ENCODE results near the gene DPP10.
"Not testable (repeated sequence)": the region's sequence is repeated elsewhere in the genome, so short reads cannot be mapped to it uniquely, and the experiment has no call there.

Gene DPP10

DNA sequence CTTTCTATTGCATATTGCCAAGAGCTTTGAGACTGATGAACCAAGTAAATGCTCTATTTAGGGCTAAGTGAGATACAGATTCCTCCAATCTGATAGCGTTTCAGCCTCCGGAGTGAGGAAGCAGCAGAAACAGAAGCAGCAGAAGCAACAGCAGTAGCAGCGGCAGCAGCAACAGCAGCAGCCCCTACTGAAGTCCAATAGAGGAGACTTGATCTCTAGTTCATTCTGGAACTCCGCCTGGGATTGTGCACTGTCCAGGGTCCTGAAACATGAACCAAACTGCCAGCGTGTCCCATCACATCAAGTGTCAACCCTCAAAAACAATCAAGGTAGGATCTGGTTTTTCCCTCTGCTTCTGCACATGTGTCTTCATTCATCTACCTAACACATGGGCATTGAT is at the start of gene DPP10:
TSS of gene DPP10 (plus strand) at position 132 of the 400 bp plus-strand sequence.
- DNase-seq = no peak

DNA sequence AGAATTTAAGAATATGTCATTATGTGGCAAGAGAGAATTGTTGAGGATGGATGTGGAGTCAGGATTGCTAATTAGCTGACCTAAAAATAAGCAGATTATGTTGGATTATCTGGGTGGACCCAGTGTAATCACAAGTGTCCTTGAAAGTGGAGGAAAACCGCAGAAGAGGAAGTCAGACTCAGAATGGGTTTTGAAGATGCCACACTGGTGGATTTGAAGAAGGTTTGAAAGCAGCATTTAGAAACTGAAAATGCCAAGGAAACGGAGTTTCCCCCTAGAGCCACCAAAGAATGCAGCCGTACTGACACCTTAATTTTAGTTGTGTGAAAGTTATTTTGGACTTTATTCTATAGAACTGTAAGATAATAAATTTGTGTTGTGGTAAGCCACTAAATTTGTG is 41.6 kb upstream of the DPP10 start:
- DNase-seq = no peak

DNA sequence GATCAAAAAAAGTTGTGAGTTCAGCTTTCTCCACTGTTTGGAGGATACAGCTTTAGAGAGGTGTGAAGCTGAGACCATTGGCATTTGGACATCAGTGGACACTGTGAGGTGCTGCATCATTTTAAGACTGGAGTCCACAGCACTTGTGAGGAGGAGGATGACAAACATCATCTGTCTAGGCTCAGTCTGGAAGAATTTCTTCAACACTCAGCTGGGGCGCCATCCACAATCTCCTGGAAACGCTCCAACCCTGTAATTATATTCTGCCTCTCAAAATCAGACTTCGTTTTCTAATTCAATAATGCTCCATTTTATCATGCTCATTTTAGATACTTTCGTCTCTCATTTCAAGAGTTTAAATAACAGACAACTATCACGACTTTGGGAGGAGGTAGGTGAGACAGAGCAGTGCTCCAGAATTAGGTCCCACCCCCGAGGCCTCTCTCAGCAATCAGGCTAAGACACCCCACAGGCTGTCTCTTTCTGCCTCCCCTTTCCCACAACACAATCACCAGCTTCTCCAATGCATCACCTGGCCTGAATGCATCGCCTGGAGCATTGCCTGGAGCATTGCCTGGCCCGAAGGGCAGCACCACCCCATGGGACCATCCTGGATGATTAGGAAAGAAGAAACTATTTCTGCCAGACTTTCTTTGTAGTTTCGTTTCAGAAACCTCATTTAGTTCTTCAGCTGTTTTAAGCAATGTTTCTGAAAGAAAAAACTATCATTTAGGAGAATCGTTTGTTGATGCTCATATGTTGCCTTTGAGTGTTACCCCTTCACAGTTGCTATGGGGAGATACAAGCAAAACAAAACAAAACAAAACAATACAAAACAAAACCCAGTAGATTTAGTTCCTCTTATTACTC is 37.0 kb upstream of the DPP10 start:
- DNase-seq = no peak

DNA sequence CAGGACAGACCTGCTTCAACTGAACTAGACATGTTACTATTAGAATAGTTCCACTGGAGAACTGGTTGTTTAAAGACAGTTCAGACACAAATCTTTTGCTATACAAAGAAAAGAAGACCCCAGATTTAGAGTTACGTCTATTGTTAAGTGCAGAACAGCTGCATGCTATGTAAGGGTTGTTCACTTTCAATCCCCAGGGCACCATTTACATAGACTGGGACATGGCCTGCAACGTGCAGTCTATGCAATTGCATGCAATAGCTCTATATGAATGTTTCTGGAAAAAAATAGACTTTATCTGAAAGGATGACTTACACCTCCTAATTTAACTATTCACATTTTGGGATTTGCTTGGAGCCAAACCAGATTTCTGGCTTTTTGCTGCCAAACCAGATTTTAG is 36.1 kb upstream of the DPP10 start:
- DNase-seq = no peak

GRCh38 chr2:114407353-114407752 is 35.1 kb upstream of the DPP10 start:
- not testable (repeated sequence) for DNase-seq

- DNase-seq = no peak
These were observed 20.7 kb upstream of the DPP10 start for GRCh38 chr2:114421781-114422180.

DNA sequence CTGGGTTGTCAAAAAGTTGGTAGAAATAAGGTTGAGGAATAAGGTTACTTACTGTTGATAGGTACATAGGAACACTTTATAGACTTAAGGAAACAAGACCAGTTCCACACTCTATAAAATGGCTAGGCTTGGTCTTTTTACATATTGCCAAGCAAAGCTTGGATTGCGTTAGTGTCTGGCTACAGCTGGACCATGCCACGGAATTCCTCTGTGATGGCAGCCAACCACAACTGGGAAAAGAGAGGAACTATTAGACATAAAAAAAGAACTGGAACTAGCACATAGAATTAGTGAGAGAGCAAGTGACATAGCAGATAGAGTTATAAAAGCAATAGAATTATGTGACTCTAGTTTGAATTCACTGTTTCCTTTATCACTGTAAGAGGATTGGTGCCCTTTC is 17.7 kb upstream of the DPP10 start:
- DNase-seq = no peak

DNA sequence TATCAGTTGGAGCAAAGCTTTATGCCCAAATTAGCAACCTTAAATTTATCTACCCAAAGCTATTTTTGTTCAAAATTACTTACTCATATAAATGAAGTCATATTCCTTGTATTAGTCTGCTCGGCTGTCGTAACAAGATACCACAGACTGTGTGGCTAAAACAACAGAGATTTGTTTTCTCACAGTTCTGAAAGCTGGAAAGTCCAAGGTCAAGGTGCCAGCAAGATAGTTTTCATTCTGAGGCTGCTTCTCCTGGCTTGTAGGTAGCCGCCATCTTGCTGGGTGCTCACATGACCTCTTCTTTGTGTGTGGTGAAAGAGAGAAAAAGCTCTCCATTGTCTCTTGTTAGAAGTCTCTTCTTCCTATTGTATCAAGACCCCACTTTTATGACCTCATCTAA is 15.7 kb upstream of the DPP10 start:
- no peak for DNase-seq

GRCh38 chr2:114436329-114436728 is 6.1 kb upstream of the DPP10 start:
- no peak for DNase-seq

DNA sequence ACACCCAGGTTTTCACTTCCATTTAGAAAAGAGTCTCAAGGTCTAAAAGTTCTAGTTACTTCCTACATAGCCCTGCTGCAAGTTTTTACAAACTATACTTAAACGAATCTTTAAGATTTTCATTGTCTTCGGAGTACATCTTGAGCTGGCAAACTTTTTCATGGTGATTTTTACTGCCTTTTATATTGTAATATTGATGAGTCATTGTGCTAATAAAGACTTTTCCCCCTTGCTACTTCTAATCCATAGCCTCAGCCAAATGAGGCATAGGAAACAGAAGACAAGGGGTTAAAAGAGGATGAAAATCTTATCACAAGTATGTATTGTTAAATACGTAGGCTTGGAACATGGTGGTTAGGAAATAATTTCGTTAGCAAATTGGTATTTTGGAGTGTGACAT is 4.1 kb downstream of the DPP10 start:
- DNase-seq = no peak

DNA sequence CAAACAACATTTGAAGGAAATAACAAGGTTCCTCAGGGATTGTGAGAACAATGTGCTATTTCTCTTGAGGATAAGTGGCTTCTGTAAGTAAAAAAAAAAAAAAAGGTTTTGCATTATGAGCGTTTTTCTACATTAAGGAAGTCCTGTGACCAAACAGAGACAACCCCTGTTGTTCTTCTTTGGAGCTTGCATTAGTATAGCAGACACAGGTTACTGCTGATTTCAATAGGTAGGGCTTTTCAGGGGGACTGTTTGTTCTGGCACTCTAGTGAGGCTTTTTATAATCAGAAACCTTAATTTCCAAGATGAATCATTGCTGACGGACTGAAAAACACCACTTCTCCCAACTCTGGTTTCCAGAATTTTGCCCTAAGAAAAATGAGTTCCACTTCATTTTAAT is 8.2 kb downstream of the DPP10 start:
- no peak for DNase-seq

DNA sequence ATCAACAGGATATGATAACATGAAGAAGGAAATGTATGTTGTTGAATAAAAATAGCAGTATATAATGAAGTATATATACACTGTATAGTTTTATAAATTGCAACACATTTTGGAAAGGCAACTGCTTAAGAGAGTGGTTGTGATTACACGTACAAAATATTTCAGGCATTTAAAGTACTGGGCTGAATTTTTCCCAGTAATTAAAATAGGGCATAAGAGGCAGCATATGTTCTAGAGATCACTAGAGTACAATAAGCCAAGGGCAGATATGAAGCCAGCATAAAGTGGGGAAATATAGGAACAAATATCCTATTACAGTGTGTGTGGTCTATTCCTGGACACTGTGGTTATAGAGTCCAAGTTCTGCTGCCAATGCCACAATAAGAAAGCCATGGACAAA is 14.1 kb downstream of the DPP10 start:
- DNase-seq = no peak

GRCh38 chr2:114457956-114458355 is 15.5 kb downstream of the DPP10 start:
- no peak for DNase-seq

DNA sequence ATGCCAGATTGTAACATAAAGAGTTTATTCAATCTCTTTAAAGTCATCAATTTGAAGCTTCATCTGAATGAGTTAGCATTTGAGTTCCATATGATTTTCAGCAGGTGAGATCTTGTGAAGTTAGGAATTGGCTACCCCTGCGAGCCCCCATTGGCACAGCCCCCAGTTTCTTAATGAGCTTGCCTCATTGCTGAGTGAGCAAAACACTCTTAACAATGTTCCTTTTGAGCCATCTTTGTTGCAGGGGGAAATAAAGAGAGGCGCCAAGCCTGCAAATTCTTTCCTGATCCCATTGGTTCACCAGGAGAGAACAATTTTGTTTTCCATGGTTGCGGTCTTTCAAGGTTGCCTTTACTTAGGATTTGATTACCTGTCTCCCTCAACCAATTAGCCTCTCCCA is 18.7 kb downstream of the DPP10 start:
- DNase-seq = no peak

DNA sequence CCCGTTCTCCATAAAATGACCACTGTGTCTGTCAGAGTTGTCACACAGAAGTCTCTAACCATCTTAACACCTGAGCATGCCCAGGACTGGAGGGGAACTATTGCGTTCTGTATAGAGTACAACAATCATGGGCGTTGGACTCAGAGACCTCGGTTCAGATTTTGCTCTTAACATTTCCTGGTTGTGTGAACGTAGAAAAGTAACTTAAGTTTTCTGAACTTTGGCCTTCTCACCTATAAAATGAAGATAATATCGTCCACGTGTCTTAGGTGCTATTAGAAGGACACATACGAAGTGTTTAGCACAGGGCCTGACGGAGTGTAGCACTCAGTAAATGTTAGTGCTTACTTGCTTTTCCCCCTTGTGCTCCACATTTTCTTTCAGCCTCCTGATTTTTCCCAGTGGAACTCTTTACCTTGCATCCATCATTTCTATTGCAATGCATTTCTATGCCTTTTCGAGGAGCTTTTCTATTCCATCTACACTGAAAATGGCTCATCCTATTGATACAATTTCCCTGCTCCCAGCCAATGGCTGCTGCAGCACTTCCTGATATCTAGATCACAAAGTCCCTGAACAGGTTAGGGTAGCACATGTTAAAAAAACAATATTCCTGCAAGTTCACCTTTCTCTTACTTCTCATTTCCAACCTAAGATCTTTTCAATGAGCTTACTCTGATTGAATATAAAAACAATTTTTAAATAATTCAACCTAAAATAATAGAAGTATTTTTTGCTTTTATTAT is 22.7 kb downstream of the DPP10 start:
- DNase-seq = no peak

GRCh38 chr2:114468343-114468742 is 25.9 kb downstream of the DPP10 start:
- DNase-seq = no peak

GRCh38 chr2:114472246-114472645 is 29.8 kb downstream of the DPP10 start:
- no peak for DNase-seq

- no peak for DNase-seq
These were observed 30.3 kb downstream of the DPP10 start for GRCh38 chr2:114472726-114473125.

DNA sequence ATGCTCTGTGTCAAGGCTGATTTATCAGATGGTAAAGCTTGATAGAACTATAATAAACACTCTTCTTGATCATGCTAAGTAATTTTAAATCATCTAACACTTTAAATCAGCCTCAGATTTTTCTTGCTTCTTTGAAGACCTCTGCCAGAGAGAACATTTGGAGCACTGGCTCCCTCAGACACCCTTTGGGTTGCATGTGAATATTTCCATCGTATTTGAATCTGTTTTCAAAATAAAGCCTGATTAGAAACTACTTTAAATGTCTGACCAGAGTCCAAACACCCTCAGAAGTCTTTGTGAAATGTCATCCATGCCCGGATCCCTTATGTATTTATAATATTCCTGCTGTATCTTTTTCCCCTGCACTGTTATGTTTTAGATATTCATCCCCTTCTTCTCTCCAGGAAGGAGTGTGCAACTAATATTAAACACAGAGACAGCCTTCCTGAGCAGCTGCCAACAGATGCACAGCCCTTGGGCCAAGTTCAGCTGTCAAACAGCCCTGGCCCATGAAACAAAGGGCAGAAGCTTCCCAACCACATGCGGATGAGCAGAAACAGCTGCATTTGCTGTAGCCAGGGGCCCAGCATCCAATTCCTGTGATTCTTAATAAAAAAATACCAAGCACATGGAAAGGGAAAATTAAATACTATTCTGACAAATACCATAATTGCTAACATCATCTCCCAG is 46.5 kb downstream of the DPP10 start:
- DNase-seq = no peak

- DNase-seq = no peak
These were observed 52.6 kb downstream of the DPP10 start for GRCh38 chr2:114495046-114495445.

- DNase-seq = no peak
These were observed 54.5 kb downstream of the DPP10 start for GRCh38 chr2:114496959-114497358.

DNA sequence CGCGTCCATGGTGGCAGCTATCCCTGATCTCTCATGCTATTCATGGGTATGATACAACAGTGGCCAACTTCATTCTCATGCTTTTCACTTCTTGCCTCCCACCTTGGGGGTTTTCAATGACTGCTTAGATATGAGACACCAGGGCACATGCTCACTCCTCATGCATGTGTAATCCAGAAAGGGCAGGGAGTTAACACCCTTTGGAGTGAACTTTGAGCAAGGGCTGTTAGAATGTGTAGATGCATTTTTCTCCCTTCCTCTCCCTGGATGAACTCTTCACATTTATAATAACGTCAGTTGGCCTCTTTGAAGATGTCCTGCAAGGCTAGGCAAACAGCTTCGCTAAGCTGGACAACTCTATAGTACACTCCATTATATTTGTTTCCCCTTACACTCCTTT is 56.7 kb downstream of the DPP10 start:
- DNase-seq = no peak

DNA sequence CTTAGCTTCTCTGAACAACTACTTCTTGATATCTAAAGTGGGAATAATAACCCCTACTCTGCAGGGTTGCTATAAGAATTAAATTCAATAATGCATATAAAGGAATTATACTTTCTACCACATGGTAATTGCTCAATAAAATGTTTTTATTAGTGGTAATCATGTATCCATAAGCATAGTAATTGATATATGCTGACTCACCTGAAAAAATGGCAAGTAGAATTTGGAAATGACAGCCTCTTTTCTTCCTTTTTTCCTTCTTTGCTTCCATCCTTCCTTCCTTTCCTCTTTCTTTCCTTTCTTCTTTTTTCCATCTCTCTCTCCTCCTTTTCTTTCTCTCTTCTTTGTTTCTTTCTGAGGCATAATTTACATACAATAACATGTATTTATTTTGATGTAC is 65.3 kb downstream of the DPP10 start:
- DNase-seq = no peak

DNA sequence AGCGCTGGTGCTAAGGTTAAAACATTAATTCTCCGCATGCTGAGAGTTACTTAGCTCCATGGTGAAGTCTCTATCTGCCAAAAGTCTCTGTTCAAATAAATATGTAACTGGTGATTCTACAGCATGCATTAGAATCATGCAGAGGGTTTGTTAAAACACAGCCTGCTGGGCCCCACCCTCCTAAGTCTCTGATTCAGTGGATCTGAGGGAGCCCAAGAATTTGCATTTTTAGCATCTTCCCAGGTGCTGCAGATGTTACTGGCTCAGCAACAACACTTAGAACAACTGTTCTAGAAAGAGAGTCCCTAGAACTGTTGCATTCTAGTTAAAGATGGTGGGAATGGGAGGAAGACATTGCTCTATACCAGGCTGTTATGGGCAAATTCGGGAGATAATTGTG is 73.4 kb downstream of the DPP10 start:
- no peak for DNase-seq
